NCI-H82 treated with DMSO at 0.1 percent for 48 hours (cell line): ENCODE measurements around the gene EIF3A.
A peak's percentile ranks its signal among the peaks of the same experiment; 100 is the strongest.
"Not testable (repeated sequence)": the region's sequence is repeated elsewhere in the genome, so short reads cannot be mapped to it uniquely, and the experiment has no call there.

Source experiments
- DNase-seq: peaks from one replicate; lab custom pipeline; 2025; ENCODE audit not compliant: unreplicated experiment; lab: John Stamatoyannopoulos, UW

The EIF3A gene, protein sequence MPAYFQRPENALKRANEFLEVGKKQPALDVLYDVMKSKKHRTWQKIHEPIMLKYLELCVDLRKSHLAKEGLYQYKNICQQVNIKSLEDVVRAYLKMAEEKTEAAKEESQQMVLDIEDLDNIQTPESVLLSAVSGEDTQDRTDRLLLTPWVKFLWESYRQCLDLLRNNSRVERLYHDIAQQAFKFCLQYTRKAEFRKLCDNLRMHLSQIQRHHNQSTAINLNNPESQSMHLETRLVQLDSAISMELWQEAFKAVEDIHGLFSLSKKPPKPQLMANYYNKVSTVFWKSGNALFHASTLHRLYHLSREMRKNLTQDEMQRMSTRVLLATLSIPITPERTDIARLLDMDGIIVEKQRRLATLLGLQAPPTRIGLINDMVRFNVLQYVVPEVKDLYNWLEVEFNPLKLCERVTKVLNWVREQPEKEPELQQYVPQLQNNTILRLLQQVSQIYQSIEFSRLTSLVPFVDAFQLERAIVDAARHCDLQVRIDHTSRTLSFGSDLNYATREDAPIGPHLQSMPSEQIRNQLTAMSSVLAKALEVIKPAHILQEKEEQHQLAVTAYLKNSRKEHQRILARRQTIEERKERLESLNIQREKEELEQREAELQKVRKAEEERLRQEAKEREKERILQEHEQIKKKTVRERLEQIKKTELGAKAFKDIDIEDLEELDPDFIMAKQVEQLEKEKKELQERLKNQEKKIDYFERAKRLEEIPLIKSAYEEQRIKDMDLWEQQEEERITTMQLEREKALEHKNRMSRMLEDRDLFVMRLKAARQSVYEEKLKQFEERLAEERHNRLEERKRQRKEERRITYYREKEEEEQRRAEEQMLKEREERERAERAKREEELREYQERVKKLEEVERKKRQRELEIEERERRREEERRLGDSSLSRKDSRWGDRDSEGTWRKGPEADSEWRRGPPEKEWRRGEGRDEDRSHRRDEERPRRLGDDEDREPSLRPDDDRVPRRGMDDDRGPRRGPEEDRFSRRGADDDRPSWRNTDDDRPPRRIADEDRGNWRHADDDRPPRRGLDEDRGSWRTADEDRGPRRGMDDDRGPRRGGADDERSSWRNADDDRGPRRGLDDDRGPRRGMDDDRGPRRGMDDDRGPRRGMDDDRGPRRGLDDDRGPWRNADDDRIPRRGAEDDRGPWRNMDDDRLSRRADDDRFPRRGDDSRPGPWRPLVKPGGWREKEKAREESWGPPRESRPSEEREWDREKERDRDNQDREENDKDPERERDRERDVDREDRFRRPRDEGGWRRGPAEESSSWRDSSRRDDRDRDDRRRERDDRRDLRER (N-terminal part only)

DNA sequence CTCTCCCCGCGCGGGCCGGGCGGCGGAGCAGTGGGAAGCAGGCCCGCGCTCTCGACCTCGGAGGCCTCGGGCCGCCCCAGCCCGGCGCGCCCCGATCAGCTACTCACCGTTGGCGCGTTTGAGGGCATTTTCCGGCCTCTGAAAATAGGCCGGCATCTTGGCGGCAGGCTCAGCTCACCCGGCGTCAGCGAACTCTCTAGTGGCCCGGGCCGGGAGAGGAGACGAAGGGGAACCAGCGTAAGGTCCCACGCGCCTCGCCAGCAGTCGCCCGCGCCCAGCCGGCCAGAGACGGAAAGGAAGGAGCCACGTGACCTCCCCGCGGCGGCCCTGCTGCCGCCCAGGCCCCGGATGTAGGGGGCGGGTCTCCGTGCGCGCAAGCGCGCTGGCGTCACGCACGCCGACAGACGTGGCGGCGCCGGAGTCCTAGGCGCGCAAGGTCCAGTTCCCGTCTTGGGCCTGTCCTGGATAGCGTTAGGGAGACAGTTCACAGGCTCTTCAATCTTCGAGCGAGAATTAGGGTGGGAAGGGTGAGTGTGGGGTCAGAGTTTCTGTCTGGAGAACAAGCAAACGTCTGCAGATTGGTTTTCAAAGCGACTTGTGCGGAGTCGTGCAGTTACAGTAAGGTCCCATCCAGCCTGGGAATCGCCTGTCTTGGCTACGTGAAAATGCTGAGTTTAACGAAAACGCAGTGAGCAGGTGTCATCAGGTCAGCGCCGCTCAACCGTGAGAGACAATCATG is at the start of gene EIF3A:
Gene EIF3A, minus strand, starts transcription at position 297 of the 739 bp plus-strand sequence. Its CDS starts 141 bp downstream, at position 156.
- peak; percentile 50 for DNase-seq

DNA sequence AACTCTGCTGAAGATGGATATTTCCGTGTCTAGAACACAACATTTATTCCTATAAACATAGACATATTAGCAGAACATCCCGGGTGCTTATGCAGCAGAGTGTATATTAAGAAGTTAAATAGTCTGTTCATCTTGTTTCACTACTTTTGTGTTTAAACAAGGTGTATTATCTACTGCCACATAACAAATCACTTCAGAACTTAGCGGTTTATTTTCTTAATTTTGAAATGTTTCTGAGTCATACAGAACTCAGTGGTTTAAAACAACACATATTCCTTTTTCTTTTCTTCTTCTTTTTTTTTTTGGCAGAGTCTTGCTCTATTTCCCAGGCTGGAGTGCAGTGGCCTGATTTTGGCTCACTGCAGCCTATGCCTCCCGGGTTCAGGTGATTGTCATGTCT is 49.1 kb upstream of the EIF3A start:
- DNase-seq = no peak

DNA sequence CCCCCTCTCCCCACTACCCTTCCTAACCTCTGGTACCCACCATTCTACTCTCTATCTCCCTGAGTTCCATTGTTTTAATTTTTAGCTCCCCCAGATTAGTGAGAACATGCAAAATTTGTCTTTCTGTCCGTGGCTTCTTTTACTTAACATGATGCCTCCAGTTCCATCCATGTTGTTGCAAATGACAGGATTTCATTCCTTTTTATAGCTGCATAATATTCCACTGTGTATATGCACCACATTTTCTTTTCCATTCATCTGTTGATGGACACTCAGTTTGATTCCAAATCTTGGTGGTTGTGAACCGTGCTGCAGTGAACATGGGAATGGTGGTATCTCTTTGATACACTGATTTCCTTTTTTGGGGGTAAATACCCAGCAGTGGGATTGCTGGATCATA is 45.3 kb upstream of the EIF3A start:
- DNase-seq = no peak

- no peak for DNase-seq
These were observed 40.3 kb upstream of the EIF3A start for GRCh38 chr10:119120875-119121274.

GRCh38 chr10:119120413-119120867 is 39.8 kb upstream of the EIF3A start:
- DNase-seq = no peak

DNA sequence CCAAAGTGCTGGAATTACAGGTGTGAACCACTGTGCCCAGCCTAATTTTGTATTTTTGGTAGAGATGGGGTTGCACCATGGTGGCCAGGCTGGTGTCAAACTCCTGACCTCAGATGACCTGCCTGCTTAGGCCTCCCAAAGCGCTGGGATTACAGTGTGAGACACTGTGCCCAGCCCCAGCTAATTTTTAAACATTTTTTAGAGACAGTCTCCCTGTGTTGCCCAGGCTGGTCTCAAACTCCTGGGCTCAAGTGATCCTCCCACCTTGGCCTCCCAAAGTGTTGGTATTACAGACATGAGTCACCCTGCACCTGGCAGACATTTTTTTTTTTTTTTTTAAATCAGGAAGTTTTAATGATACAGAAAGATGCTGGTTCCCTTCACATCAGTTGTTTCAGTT is 38.8 kb upstream of the EIF3A start:
- DNase-seq = no peak

DNA sequence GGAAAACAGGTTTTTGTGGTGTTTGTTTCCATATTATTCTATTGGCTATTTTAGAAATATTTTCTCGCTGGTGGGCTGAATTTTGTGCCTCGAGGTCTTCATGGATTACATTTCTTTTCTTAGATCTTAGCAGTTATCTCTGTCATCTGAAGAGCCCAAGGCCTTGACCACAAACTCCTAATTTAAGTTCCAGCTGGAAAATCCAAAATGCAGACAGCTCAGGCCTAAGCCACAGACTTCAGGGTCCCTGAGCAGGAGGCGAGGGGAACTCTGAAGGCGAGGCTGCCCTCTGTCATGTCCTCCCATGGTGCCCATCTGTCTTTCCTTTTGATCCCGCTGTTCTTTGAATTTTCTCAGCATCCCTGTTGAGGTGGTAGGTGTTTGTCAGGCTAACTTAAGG is 37.6 kb upstream of the EIF3A start:
- DNase-seq = no peak

GRCh38 chr10:119116326-119116951 is 35.8 kb upstream of the EIF3A start:
- DNase-seq = no peak

- DNase-seq = no peak
These were observed 35.3 kb upstream of the EIF3A start for GRCh38 chr10:119115926-119116325.

- DNase-seq = no peak
These were observed 33.4 kb upstream of the EIF3A start for GRCh38 chr10:119113751-119114732.

GRCh38 chr10:119112056-119112455 is 31.4 kb upstream of the EIF3A start:
- DNase-seq = no peak

GRCh38 chr10:119107771-119108170 is 27.2 kb upstream of the EIF3A start:
- DNase-seq = not testable (repeated sequence)

- DNase-seq = not testable (repeated sequence)
These were observed 26.5 kb upstream of the EIF3A start for GRCh38 chr10:119107106-119107505.

DNA sequence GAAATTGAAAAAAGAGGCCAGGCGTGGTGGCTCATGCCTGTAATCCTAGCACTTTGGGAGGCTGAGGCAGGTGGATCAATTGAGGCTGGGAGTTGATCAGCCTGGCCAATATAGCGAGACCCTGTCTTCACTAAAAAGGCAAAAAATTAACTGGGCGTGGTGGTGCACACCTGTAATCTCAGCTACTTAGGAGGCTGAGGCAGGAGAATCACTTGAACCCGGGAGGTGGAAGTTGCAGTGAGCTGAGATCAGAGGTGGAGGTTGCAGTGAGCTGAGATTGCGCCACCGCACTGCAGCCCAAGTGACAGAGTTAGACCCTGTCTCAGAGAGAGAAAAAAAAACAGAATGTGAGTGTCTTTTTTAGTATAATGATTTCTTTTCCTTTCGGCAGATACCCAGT is 25.3 kb upstream of the EIF3A start:
- not testable (repeated sequence) for DNase-seq

DNA sequence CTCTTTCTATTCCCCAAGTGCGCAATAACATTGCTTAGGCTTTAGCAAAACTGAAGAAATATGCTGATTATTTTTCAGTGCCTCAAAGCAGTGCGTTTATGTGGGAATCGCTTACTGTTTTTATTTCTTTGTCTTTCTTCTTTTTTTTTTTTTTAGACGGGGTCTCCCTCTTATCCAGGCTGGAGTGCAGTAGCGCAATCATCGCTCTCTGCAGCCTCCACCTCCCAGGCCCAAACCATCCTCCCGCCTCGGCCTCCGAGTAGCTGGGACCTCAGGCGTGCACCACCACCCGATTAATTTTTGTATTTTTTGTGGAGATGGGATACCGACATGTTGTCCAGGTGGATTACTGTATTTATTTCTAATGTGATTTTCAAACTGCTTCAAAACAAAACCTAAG is 24.5 kb upstream of the EIF3A start:
- no peak for DNase-seq

- DNase-seq = no peak
These were observed 24.0 kb upstream of the EIF3A start for GRCh38 chr10:119104654-119105015.

- DNase-seq = peak; percentile 32
These were observed 23.5 kb upstream of the EIF3A start, which contains the start of gene DENND10 for GRCh38 chr10:119103903-119104653. Gene DENND10, plus strand, starts transcription at chr10:119104113. Its CDS starts 30 bp downstream, at chr10:119104143.
